Effector CD4-positive, alpha-beta T cell (primary cell): ENCODE results near the gene PDE4A.
A peak's percentile ranks its signal among the peaks of the same experiment; 100 is the strongest.
"Not testable (repeated sequence)": the region's sequence is repeated elsewhere in the genome, so short reads cannot be mapped to it uniquely, and the experiment has no call there.

ENCODE experiments used
- DNase-seq: peaks from one replicate; pipeline ENCODE4 v3.0.0-alpha.2; 2020
- total RNA-seq: gene quantifications from one replicate; lab custom pipeline; 2026; lab: John Stamatoyannopoulos, UW

The PDE4A gene
- total RNA-seq: 10.1 reads per million, percentile 32 among the genes with 10 or more reads in this experiment

DNA sequence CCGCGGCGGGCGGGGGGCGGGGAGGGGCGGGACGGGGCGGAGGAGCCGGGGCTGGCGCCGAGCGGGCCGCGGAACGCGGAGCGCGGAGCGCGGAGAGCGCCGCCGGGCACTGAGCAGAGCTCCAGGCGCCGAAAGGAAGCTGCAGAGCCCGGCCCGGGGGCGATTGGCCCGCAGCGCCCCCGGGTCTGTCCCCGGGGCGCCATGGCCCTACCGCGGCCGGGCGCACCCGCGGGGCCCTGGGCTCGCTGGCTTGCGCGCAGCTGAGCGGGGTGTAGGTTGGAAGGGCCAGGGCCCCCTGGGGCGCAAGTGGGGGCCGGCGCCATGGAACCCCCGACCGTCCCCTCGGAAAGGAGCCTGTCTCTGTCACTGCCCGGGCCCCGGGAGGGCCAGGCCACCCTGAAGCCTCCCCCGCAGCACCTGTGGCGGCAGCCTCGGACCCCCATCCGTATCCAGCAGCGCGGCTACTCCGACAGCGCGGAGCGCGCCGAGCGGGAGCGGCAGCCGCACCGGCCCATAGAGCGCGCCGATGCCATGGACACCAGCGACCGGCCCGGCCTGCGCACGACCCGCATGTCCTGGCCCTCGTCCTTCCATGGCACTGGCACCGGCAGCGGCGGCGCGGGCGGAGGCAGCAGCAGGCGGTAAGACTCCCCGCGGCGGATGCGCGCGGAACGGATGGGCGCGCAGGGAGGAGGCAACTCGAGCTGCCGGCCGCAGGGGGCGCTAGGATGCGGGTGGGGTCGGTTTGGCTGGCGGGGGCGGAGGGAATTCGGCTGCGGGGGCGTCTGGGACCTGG, at the start of gene PDE4A:
PDE4A (plus strand) TSS at position 95 of the 796 bp plus-strand sequence; CDS start at position 322, 227 bp downstream.
- DNase-seq: peak; percentile 34

DNA sequence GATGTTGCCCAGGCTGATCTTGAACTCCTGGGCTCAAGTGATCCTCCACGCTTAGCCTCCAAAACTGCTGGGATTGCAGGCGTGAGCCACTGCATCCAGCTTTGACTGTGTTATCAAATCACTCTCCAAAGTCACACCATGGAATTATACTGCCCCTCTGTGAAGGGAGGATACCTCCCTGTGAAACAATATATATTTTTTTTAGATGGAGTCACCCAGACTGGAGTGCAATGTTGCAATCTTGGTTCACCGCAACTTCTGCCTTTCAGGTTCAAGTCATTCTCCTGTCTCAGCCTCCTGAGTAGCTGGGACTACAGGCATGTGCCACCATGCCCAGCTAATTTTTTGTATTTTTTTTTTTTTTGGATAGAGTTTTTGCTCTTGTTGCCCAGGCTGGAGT, 47.6 kb upstream of the PDE4A start:
- no peak for DNase-seq

DNA sequence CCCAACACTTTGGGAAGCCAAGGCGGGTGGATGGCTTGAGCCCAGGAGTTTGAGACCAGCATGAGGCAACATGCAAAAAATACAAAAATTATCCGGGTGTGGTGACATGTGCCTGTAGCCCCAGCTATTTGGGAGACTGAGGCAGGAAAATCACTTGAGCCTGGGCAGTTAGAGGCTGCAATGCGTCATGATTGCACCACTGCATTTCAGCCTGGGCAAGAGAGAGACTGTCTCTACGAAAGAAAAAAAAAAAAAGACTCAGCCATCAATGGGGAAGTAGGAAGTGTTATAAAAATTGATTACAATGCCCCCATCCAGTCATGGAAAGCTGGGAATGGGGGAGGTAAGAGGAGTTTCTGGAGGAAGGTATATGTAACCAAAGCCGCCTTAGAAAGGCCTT, 45.4 kb upstream of the PDE4A start:
- DNase-seq: no peak

DNA sequence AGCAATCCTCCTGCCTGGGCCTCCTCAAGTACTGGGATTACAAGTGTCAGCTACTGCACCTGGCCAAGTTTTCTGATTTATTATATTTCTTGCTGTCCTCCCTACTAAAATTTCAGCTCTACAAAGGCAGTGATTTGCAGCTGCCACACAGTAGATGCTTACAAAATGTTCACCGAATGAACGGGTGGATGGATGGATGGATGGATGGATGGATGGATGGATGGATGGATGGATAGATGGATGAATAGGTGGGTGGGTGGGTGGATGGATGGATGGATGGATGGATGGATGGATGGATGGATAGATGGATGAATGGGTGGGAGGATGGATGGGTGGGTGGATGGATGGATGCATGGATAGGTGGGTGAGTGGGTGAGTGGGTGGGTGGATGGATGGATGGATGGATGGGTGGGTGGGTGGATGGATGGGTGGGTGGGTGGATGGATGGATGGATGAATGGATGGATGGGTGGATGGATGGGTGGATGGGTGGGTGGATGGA, 43.1 kb upstream of the PDE4A start:
- DNase-seq: not testable (repeated sequence)

DNA sequence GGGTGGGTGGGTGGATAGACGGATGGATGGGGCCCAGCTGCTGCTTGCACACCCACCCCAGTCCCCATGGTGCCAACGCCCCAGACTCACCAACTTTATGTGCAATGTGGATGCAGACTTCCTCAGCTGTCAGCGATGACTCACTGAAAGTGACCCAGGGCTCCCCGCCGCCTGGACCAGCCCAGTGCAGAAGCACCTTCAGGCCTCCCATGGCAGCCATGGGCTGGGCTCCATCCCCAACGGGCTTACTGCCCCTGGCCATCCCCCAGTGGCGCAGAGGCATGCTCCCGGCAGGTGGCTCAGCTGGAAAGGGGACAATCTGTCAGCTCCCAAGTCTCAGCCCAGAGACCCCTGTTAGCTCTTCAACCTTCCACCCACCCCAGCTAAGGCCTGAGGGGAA, 42.2 kb upstream of the PDE4A start:
- DNase-seq: no peak

DNA sequence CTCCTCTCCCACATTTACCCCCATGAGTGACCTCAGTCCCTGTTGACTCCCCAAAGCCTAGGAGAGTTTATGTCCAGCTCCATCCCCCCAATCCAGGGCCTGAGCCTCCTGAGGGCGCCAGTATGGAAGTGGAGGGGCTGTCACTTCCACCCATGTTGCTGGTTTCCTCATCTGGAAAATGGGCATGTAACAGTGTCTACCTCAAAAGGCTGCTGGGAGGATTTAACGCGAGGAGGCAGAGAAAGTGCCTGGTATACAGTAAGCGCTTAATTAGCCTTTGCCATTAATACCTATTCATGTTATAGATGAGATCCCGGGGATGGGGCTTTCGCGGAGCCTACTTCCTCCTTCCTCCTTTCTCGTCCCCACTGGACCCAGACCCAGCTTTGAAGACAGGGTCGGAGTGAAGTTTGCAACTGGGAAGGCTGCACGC, 40.4 kb upstream of the PDE4A start:
- DNase-seq: no peak

DNA sequence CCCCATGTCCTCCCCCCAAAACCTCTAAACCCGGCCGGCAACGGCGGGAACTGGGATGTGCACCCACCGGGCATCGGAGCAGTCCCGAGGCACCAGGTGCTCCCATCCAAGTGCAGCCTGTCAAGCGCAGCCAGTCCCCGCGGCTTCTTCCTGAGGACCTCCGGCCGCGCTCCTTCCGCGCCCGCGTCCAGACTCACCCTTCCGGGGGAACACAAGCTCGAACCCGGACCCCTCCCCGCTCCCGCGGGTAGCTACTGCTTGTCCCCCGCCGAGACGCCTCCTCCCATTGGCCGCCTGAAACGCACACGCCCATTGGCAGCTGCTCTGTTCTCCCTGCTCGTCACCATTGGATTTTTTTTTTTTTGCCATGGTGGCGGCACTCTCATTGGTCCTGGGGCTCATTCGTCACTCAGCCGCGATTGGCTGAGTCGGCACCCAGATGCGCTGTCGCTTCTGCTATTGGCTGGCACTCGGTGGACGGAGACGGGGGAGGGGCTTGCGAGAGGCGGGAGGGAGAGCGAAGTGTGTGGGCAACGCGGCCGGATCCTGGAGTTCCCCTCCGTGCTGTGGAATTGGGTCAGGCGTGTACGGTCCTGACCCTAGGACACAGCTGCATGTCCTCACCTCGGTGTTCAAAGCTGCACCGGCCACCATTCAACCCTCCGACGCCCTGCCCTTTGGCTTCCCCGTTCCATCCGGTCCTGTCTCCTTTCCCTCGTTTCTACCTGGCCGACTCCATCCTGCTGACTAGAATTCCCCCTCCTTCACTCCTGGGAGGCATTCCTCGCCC, 39.8 kb upstream of the PDE4A start, which contains the start of gene TYK2:
TYK2 (minus strand) TSS at position 260 of the 790 bp plus-strand sequence. CDS start 2,166 bp downstream, outside the sequence.
- DNase-seq: peak; percentile 93

DNA sequence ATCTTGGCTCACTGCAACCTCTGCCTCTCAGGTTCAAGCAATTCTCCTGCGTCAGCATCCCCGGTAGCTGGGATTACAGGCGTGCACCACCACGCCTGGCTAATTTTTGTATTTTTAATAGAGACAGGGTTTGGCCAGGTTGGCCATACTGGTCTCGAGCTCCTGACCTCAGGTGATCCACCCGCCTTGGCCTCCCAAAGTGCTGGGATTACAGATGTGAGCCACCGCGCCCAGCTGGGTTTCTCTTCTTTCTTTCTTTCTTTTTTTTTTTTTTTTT, 37.2 kb upstream of the PDE4A start:
- DNase-seq: not testable (repeated sequence)

DNA sequence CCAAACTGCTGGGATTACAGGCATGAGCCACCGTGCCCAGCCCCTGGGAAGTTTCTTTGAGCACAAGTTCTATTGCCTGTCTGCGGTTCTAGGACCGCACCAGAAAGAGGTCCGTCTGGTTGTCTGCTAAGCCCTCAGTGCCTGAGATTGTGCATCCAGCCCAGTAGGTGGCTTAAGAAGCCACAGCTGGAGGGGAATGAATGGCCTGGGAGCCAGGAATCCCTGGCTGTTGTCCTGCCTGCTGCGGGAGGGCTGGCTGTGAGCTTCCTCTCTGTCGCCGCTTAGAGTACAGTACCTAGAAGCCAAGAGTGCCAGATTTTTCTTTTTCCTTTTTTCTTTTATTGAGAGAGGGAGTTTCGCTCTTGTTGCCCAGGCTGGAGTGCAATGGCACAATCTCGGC, 35.8 kb upstream of the PDE4A start:
- no peak for DNase-seq

DNA sequence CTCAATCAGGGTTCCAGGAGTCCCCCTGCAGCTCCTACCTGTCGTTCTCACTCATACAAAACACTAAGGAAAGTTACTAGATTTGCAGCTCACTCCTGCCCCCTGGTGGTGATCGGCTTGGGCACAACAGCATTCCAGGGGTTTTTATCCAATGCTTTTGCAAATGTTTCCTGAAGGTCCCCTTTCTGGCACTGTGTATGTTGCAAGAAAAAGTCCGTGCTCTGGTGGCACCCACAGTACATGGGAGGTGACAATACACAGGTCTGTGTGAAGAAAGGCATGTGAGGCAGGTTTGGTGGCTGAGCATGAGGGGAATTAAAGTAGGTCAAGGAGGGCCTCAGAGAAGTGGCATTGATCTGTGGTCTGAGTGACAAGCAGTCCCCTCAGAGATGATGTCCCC, 31.4 kb upstream of the PDE4A start:
- DNase-seq: peak; percentile 82

DNA sequence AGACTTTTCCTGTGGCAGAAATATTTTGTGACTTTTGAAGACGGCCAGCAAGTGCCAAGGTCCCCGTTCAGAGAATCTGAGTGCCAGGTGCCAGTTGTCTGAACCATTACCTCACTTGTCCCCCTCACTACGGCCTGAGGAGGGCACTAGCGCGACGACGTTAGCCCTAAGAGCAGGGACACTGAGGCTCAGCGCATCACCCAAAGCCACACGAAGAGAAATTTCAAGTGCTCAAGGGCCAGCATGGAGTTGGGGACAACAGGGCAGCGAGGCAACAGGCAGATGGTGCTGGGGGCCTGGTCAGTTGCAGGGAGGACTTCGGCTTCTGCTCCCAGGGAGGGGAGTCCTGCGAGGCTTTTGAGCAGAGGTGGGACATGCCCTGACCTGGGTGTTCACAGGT, 30.5 kb upstream of the PDE4A start:
- no peak for DNase-seq

DNA sequence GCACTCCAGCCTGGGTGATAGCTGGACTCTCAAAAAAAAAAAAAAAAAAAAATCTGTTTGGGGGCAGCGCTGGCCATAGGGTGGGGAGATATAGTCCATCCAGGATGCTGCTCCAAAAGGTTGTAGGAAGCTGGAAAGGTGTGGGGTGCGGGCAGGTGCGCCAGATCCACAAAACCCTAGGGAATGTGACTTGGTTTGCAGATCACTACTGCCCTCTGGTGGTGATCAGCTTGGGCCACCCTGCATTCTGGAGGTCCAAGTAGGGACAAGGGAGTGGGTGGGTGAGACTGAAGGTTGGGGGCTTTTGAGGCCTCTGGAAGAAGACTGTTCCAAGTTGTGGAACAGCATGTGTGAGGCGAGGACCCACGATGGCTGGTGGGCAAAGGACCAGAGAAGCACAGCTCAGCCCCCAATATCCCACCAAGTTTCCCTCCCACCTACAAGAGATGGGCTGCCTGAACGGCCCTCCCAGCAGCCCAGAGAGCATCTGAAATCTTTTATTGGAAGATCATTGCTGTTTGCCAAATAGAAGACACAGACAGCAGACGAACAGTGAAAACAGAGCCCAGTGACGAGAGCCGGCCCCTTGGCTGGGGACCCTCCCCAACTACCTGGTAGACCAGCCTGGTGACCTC, 29.6 kb upstream of the PDE4A start:
- DNase-seq: peak; percentile 58

DNA sequence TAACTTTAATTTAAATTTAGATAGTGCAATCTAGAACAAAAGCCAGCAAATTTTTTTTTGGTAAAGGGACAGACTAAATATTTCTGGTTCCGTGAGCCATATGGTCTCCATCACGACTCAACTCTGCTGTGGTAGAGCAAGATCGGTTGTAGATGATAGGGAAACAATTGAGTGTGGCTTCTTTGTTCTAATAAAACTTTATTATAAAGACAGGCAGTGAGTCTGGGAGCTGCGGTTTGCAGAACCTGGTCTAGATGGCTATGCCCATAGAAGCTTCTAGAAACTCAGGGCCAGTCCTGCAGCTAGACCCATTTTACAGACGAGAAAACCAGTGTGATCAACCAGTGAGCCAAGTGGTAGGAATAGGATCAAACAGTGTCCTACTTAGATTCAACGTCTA, 28.2 kb upstream of the PDE4A start:
- no peak for DNase-seq

DNA sequence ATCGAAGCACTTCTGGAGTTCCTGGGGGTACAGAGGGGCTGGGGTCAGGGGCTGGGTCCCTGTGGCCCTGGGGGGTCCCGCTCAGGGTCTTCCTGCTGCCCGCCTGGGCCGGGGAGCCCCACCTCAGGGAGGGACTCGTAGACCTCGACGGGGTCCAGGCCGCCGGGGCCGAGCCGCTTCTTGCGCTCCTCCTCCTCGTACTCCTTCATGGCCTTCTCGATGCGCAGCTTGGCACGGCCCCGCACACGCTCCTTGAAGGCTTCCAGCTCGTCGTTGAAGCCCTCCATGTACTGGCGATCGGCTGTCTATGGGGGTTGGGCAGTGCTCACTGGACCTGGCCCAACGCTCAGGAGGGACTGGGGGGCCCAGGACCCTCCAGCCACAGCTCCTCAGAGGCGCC, 27.2 kb upstream of the PDE4A start:
- DNase-seq: no peak

DNA sequence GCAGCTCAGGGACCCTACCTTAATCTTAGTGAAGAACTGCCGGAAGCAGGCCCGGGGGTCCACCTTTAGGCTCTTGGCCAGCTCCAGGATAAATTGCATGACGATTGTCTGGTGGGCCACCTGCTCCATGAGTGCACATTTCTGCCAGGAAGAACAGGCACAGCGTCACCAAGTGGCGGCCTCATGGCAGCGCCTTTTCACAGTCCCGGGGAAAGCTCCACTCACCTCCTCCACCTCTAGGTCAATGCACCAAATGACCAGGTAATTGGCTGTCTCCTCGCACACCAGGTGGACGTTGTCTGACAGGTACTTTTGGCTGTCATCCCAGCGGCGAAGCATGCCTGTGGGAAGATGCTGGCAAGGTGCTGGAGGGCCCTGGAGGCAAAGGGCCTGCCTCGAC, 25.3 kb upstream of the PDE4A start:
- DNase-seq: no peak

DNA sequence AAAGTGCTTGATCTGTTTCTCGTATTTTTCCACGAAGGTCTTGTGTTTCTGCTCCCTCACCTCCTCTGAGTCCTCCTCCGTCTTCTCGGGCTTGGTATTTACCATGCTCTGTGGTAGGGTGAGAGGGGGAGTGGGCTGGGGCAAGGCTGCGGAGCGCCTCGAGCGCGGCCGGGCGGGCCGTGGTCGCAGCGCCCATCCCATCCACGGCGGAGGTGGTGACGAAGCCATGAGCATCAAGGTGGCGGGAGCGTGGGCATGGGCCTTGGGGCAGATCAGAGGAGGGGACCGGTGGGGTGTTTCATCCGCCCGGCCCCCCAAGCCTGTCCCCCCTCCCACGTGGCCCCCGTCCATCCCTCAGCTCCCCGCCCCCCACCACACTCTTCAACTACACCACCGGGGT, 24.9 kb upstream of the PDE4A start:
- no peak for DNase-seq

DNA sequence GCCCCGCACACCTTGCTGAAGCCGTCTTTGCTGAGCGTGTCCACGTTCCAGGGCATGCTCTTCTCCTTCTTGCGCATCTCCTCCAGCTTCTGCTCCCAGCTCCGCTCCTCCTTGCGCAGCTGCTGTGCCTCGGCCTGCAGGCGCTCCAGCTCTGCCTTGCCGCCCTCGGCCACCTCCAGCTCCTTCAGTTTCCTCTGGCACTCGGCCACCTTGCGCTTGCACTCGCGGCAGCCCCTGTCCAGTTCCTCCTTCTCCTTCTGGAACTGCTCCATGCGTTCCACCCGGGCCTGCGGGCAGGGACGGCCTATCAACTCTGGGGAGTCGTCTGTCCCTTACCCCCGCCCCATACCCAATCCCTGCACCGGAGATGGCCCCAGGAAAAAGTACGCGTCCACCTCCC, 24.4 kb upstream of the PDE4A start:
- DNase-seq: no peak

DNA sequence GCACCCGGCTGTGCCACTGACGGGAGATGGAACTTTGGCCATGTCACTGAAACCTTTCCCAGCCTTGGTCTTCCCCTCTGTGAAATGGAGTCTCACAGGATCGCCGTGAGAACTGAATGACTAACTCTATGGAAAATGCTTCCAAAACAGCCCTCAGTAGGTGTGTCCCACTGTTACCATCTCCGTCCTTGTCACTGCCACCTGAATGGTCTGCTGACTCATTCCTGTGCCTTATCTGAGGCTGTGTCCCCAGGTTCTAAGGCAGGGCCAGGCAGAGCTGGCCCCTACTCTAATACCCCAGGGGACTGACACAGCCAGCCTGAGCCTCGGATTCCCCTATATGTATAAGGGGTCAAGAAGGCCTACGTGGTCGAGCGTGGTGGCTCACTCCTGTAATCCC, 21.5 kb upstream of the PDE4A start:
- no peak for DNase-seq

DNA sequence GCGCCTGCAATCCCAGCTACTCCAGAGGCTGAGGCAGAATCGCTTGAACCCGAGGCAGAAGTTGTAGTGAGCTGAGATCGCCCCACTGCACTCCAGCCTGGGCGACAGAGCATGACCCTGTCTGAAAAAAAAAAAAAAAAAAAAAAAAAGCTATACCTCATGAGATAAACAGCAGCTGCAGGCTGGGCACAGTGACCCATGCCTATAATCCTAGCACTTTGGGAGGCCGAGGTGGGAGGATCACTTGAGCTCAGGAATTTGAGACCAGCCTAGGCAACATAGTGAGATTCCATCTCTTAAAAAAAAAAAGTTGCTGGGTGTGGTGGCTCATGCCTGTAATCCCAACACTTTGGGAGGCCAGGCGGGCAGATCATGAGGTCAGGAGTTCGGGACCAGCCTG, 21.0 kb upstream of the PDE4A start:
- not testable (repeated sequence) for DNase-seq

DNA sequence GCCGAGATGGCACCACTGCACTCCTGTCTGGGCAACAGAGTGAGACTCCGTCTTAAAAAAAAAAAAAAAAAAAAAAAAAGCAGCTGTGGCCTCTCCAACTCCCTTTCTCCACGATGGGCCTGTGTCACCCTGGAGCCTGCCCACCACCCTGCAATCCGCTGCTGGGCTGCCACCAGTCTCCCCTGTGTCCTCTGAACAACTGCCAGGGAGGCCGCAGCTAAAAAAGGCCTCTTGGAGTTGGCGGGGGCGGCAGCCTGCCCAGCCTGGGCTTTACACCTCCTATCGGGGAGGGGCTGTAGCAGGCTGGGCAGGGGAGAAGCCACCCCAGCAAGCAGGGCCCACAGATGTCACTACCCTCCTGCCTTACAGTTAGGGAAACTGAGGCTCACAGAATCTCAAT, 20.5 kb upstream of the PDE4A start:
- DNase-seq: no peak

DNA sequence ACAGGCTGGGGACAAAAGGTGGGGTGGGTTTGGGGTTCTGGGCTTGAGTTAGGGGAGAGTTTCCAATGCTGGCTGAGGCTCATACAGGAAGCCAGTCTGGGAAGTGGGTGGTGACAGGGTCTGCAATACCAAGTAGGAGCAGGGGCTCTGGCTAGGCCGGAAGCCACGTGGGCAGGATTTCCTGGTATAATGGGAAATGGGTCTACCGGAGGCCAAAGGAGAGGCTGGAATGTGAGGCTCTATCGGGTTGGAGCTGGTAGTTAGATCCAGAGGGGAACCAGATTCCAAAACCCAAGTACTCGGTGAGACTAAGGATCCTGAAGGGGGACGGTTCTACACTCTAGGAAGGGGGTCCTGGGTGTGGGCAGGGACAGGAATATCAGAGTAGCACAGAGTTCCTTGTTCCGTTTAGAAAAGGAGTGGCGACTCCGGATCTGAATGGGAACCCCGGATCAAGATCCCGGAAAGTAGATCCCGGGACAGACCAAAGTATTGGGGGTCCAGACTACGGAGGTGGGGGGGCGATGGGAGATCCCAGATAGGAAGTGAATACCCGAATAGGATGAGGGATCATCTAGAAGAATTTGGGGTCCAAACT, 17.8 kb upstream of the PDE4A start:
- DNase-seq: no peak

DNA sequence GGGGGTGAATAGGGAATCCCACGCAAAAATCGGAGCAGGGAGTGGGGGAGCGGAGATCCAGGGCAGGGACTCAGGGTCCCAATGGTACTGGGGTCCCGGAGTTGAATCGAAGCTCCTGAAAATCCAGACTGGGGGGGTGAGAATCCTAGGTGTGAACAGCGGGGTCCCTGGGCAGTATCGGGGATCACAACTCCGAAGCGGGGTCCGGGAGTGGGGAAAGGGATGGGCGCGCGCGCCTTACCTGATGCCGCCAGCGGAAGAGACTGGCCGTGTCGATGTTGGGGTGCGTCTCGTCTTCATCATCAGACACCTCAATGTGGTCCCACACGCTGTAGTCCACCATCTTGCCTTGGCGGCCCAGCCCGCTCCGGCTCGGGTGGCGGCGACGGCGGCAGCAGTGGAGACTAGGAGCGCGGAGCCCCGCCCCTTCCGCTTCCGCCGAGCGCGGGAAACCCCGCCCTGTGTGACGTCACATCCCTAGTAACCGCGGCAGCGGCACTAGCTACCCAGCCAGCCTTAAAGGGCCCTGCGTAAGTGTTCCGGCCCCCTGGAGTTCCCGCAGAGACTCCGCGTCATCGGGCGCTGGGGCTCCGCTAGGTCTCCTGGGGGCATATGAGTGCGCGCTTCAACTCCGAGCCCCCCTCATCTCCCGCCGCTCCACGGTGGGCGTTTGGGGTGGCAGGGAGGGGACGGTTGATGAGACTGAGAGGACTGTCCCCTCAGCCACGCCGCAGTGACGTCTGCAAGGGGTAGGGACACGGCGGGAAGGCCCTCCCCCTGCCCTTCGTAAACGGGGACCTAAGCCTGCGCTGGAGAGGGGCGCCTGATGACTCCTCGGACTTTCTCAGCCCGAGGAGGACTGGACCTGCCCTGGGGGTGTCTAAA, 17.0 kb upstream of the PDE4A start, which contains the start of gene CDC37:
CDC37 (minus strand) TSS at position 406 of the 885 bp plus-strand sequence; CDS start at position 343, 63 bp downstream.
- peak; percentile 96 for DNase-seq
